Lower leg skin (tissue), 3 donors: ENCODE measurements around the gene PLCG2.

ENCODE experiments used
- CTCF ChIP-seq, 3 donors: fragments of 450-650 bp; IDR thresholded peaks; one replicate each; pipeline ENCODE4 v1.5.1; 2016; ENCODE audit warnings: antibody characterized with exemption in 3 of 3, mild to moderate bottlenecking in 3 of 3, moderate library complexity in 2 of 3
- POLR2A ChIP-seq, 2 donors: fragments of 450-650 bp; IDR thresholded peaks; one replicate each; pipeline ENCODE4 v1.6.1; 2016 to 2017; ENCODE audit warnings: antibody characterized with exemption in 2 of 2, mild to moderate bottlenecking in 1 of 2, moderate library complexity in 1 of 2

GRCh38 chr16:81767987-81768592 is 11.0 kb upstream of the PLCG2 start:
- TF ChIP-seq CTCF (IDR thresholded peaks at IDR 0.05) (no peak), POLR2A (IDR thresholded peaks at IDR 0.05) (no peak)
